Immature natural killer cell (primary cell): ENCODE data around the gene CRB1. TPM values are rescaled to one million over a fixed set of nuclear protein-coding genes. Genes with fewer than 3 reads are reported as not detected.

Source experiments
- DNase-seq, 3 donors: peaks; one replicate each; pipeline ENCODE4 v3.0.0; 2022; ENCODE audit warnings: mixed read lengths in 1 of 3
- H3K27ac Mint-ChIP-seq, 6 donors: one replicate each; pipeline ENCODE4 v1.8.0; 2020; ENCODE audit warnings: mixed read lengths in 6 of 6, mild to moderate bottlenecking in 5 of 6, inconsistent platforms in 4 of 6, moderate library complexity in 3 of 6
- H3K27me3 Mint-ChIP-seq, 3 donors: one replicate each; pipeline ENCODE4 v1.8.0; 2020 to 2021; ENCODE audit warnings: low read depth in 3 of 3, mild to moderate bottlenecking in 3 of 3, mixed read lengths in 3 of 3, moderate library complexity in 3 of 3, inconsistent platforms in 1 of 3
- H3K36me3 Mint-ChIP-seq, 3 donors: one replicate each; pipeline ENCODE4 v1.8.0; 2020; ENCODE audit warnings: mixed read lengths in 3 of 3, inconsistent platforms in 2 of 3, mild to moderate bottlenecking in 2 of 3
- H3K4me1 Mint-ChIP-seq, 2 donors: one replicate each; pipeline ENCODE4 v1.8.0; 2020; ENCODE audit warnings: inconsistent platforms in 2 of 2, mild to moderate bottlenecking in 2 of 2, mixed read lengths in 2 of 2, moderate library complexity in 1 of 2
- H3K4me3 Mint-ChIP-seq, 5 donors: one replicate each; pipeline ENCODE4 v1.8.0; 2020; ENCODE audit warnings: mild to moderate bottlenecking in 5 of 5, mixed read lengths in 5 of 5, inconsistent platforms in 3 of 5, moderate library complexity in 3 of 5
- H3K9me3 Mint-ChIP-seq, 6 donors: one replicate each; pipeline ENCODE4 v1.8.0; 2020; ENCODE audit warnings: mild to moderate bottlenecking in 6 of 6, mixed read lengths in 6 of 6, inconsistent platforms in 4 of 6, moderate library complexity in 3 of 6
- polyA plus RNA-seq, 3 donors: library from polyadenylated mRNA; unstranded; fragments of 300-500 nt; fragmentation: Illumina TruSeq; gene quantifications; one replicate each; pipeline ENCODE4 v1.2.3, GENCODE V29; 2021

The CRB1 gene
- polyA plus RNA-seq, 3 donors from 2014 or later, result 0.26 to 0.53 TPM; not detected in 1

DNA sequence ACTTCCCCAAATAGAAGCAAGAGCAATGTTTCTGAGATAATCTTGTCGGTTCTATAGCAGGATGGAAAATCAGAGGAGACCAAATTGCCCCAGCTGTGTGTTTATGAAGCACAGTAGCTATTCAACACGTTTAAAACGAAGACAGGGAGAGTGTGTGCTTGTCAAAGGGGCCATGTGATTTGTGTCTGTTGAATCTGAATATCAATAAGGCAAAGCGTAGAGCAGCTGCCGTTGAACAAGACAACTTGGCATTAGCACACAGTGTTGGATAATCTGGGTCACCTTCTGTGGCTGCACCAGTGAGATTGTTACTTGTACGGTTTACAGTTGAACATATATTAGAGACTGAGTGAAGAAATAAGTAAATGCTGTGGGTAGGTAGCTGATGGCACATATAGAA, 1.0 kb downstream of the CRB1 start:
- Mint-ChIP-seq H3K4me3 (no peak overlapping the region), H3K9me3 (no peaks in the 10 kb centered on the region), H3K27me3 (peaks cover 0 to 9% (median 3%) of the 10 kb centered on the region in 3 donors), H3K4me1 (no peaks in the 10 kb centered on the region), H3K36me3 (no peaks in the 10 kb centered on the region), H3K27ac (no peak overlapping the region)
- DNase-seq, result no peak

DNA sequence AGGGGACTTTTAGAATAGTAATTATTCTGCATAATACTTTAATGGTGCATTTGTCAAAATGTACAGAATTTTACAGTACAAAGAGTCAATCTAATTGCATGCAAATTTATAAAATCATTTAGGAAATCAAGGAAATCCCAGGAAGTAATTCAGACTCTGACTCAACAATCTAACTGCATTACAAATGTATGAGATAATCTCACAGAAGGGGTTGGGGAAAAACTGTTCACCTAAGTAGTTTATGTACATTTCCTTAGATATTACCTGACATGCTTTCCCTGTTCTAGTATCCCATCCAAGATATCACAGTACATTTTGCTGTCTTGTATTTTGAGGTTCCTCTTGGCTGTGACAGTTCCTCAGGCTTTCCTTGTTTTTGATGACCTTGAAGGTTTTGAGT, 4.7 kb downstream of the CRB1 start:
- H3K9me3 Mint-ChIP-seq, result no peaks in the 10 kb centered on the region
- H3K27me3 Mint-ChIP-seq, result peaks cover 0 to 3% (median 3%) of the 10 kb centered on the region in 3 donors
- DNase-seq, result no peak
- H3K4me3 Mint-ChIP-seq, result no peak overlapping the region
- H3K27ac Mint-ChIP-seq, result no peak overlapping the region
- no peaks in the 10 kb centered on the region for H3K4me1 Mint-ChIP-seq
- H3K36me3 Mint-ChIP-seq, result no peaks in the 10 kb centered on the region

DNA sequence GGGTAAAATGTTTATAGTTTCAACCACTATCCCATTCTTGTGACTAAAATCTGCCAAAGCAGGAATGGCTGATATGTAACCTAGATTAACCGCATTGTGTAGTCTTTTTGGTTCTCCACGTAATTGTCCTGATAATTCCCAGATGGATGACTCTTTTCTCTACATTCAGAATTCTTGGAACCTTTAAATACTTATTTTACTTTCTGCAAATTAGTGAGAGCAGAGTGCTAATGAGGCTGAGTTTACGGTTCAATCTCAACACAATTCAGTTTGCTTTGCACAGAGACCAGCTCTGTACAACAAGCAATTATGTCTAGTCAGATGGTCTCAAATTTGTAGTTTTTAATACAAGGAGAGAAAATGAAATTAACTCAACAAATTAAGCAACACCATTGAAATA, 9.1 kb downstream of the CRB1 start:
- peaks cover 2 to 3% (median 3%) of the 10 kb centered on the region in 3 donors for H3K27me3 Mint-ChIP-seq
- no peaks in the 10 kb centered on the region for H3K9me3 Mint-ChIP-seq
- no peaks in the 10 kb centered on the region for H3K36me3 Mint-ChIP-seq
- H3K27ac Mint-ChIP-seq, result no peak overlapping the region
- H3K4me1 Mint-ChIP-seq, result no peaks in the 10 kb centered on the region
- no peak overlapping the region for H3K4me3 Mint-ChIP-seq
- DNase-seq, result no peak

DNA sequence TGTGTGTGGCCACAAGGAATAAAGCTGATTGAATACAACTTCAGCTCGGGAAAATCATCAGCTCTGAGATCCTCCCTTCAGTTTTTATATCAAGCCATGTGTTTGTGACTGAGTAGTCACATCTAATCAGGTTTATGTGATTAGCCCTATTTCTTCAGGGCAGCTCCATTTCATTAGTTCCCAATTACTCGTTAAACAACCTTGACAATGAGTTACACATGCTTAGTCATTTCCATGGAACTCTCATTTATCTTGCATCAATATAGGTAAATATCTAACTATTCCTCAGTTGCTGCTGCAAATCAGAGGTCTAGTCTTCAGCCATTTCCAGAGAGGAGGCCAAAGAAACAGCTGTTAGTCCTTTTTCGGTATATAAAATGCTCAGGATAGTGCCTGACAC, 16.3 kb downstream of the CRB1 start:
- H3K4me1 Mint-ChIP-seq, result no peaks in the 10 kb centered on the region
- no peak overlapping the region for H3K27ac Mint-ChIP-seq
- H3K36me3 Mint-ChIP-seq, result no peaks in the 10 kb centered on the region
- H3K9me3 Mint-ChIP-seq, result no peaks in the 10 kb centered on the region
- DNase-seq, result no peak
- H3K4me3 Mint-ChIP-seq, result no peak overlapping the region
- H3K27me3 Mint-ChIP-seq, result peaks cover 0 to 4% (median 1%) of the 10 kb centered on the region in 3 donors

DNA sequence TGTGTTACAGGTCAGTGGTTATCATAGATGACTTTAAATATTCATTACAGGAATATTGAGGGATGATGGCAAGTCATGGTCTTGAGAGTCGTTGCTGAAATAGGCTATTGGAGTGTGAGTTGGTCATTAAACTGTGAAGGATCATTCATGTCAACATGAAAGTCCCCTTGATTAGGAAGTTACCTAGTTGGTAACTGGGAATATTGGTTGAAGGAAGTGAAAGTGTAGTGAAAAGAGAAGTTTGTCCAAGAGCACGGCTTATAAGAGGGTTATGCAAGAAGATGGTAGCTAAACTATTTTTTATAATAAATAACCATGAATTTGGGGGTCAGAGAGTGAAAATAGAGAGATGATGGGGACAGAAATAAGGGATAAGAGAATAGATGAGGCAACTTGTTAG, 16.9 kb downstream of the CRB1 start:
- H3K4me3 Mint-ChIP-seq, result no peak overlapping the region
- H3K27me3 Mint-ChIP-seq, result peaks cover 0 to 4% (median 1%) of the 10 kb centered on the region in 3 donors
- H3K27ac Mint-ChIP-seq, result no peak overlapping the region
- no peak for DNase-seq
- no peaks in the 10 kb centered on the region for H3K4me1 Mint-ChIP-seq
- no peaks in the 10 kb centered on the region for H3K9me3 Mint-ChIP-seq
- H3K36me3 Mint-ChIP-seq, result no peaks in the 10 kb centered on the region

DNA sequence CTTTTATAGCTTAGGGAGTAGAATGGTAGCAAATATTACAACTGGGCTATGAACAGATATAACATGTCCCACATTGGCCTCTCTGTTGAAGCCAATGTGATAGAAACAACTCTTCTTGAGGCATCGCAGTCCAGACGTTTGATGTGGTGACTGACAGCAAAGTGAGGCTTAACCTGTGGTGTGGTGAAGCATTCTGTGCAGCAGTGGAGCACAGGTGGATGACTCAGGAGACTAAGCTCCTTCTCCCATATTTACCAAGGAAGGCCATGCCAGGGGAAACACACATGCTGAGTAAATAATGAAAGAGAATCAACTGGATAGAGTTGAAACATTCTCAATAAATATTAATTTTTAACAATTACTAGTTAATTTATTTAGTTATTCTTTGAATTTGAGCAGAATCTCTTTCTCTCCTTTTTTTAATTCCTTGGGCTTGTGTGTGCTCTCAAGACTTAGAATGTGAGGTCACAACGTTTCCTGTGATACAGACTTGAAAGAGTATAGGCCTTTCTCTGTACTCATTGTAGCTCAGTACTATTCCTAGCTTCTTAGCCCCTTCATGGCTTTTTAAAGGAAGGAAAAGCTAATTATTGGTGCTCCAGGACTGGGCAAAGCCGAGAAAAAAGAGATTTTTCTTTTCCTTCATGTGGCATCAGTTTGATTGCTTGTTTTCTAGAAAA, 17.6 kb downstream of the CRB1 start:
- H3K9me3 Mint-ChIP-seq, result no peaks in the 10 kb centered on the region
- no peaks in the 10 kb centered on the region for H3K4me1 Mint-ChIP-seq
- peaks cover 0 to 4% (median 1%) of the 10 kb centered on the region in 3 donors for H3K27me3 Mint-ChIP-seq
- no peak overlapping the region for H3K27ac Mint-ChIP-seq
- H3K4me3 Mint-ChIP-seq, result no peak overlapping the region
- no peaks in the 10 kb centered on the region for H3K36me3 Mint-ChIP-seq
- no peak for DNase-seq

DNA sequence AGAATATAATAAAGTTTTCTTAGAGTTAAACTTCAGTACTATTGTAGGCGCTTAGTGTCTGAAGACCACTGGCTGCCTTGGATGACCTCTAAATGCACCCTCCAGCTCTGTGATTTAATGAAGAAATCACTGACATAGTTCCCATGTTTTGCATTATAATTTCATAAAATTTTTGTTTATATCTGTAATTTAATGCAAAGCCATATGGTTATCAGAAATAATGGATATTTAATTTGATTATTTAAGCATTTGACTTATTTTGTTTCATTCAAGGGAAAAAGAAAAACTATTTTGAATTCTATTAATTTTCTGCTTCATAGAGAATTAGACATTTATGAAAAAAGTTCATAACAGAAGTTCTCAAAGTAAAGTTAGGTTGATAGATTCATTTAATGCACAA, 18.6 kb downstream of the CRB1 start:
- H3K4me3 Mint-ChIP-seq, result no peak overlapping the region
- DNase-seq, result no peak
- no peaks in the 10 kb centered on the region for H3K9me3 Mint-ChIP-seq
- H3K27me3 Mint-ChIP-seq, result peaks cover 0 to 2% (median 1%) of the 10 kb centered on the region in 3 donors
- no peaks in the 10 kb centered on the region for H3K4me1 Mint-ChIP-seq
- no peaks in the 10 kb centered on the region for H3K36me3 Mint-ChIP-seq
- no peak overlapping the region for H3K27ac Mint-ChIP-seq

DNA sequence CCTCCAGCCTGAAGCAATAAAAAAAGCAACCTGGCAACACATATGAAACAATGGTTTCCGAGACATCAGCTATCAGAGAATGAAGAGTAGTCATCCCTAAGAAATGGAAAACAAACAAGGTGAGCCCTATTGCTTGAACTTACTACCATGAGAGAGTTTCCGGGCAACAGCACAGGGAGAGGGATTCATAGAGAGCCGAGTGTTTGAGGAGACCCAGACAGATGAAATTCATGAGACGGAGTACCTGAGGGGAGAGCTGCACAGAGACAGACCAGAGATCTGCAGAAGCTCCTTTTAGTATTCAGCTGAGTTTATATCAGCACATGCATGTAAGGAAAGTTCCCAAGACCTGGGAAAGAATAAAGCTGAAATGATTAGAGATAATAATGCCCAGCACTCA, 19.8 kb downstream of the CRB1 start:
- H3K9me3 Mint-ChIP-seq, result peaks cover 0 to 1% (median 0%) of the 10 kb centered on the region in 6 donors
- H3K27me3 Mint-ChIP-seq, result peaks cover 0 to 8% (median 0%) of the 10 kb centered on the region in 3 donors
- no peak for DNase-seq
- no peaks in the 10 kb centered on the region for H3K4me1 Mint-ChIP-seq
- H3K36me3 Mint-ChIP-seq, result peaks cover 0 to 2% (median 0%) of the 10 kb centered on the region in 3 donors
- no peak overlapping the region for H3K27ac Mint-ChIP-seq
- no peak overlapping the region for H3K4me3 Mint-ChIP-seq

DNA sequence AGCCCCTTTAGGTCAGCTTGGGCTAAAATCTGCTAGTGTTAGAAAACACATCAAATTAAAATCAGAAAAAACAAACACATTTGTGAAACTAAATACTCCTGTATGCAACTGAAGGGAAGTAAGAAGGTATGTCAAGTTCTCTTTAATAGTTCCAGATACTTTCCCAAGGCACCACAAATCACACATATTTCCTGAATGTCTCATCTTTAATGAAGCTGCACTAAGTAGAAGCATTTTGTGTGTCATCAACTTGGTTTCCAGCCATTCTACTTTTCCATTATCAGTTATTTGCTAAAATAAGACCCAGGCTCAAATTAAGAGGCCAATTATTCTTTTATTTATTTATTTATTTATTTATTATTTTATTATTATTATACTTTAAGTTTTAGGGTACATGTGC, 34.7 kb downstream of the CRB1 start:
- no peak for DNase-seq
- no peaks in the 10 kb centered on the region for H3K4me1 Mint-ChIP-seq
- no peak overlapping the region for H3K4me3 Mint-ChIP-seq
- H3K27ac Mint-ChIP-seq, result no peak overlapping the region
- no peaks in the 10 kb centered on the region for H3K36me3 Mint-ChIP-seq
- H3K27me3 Mint-ChIP-seq, result peaks cover 2 to 5% (median 5%) of the 10 kb centered on the region in 3 donors
- H3K9me3 Mint-ChIP-seq, result peaks cover 0 to 3% (median 0%) of the 10 kb centered on the region in 6 donors

DNA sequence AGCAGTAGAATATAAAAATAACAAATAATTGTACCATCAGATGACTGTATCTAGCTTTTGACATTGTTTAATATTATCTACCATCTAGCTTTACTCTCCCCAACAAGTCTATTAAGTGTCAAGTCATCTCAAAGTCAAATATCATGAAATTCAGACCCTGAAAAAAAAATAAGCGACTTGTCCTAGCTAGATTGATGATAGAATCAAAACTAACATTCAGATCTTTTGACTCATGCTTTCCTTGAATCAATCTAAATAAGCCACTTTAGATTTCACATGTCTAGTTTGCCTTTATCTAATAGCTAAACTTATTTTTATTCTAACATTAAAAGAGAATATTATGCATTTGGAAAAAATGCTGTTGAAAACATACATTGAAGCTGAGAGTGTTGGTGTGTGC, 35.4 kb downstream of the CRB1 start:
- H3K36me3 Mint-ChIP-seq, result no peaks in the 10 kb centered on the region
- H3K27me3 Mint-ChIP-seq, result peaks cover 2 to 6% (median 5%) of the 10 kb centered on the region in 3 donors
- H3K9me3 Mint-ChIP-seq, result peaks cover 0 to 2% (median 0%) of the 10 kb centered on the region in 6 donors

DNA sequence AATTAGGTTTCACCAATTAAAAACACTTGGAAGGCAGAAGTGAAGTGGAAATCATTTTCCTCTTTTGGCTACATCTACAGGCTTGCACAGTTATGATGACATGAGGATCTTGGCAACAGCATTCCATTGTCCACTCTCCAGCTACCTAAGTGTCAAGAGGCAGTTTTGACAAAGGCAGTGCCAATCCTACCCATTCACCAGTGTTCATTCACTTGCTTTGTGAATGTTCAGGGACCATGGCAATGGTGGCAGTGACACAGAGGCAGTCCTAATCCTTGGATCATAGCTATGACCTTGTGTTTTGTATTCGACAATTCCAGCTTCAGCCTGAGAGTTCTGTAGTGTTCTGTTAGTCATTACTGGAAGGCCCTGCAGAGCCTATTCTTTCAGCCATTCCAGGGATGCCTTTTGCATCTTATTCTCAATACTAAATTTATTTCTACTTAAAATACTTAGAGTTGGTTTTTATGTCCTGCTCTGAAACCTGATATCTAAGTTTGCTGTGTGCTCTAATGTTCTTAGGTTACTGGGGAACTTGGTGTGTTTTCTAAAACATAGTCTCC, 36.7 kb downstream of the CRB1 start:
- Mint-ChIP-seq H3K9me3 (peaks cover 0 to 2% (median 0%) of the 10 kb centered on the region in 6 donors), H3K4me3 (no peak overlapping the region), H3K36me3 (no peaks in the 10 kb centered on the region), H3K27me3 (peaks cover 2 to 6% (median 5%) of the 10 kb centered on the region in 3 donors), H3K27ac (no peak overlapping the region), H3K4me1 (no peaks in the 10 kb centered on the region)
- no peak for DNase-seq

More for the DNA sequence above, 35.4 kb downstream of the CRB1 start:
- H3K4me3 Mint-ChIP-seq, result no peak overlapping the region
- DNase-seq, result no peak
- H3K4me1 Mint-ChIP-seq, result no peaks in the 10 kb centered on the region
- H3K27ac Mint-ChIP-seq, result no peak overlapping the region

DNA sequence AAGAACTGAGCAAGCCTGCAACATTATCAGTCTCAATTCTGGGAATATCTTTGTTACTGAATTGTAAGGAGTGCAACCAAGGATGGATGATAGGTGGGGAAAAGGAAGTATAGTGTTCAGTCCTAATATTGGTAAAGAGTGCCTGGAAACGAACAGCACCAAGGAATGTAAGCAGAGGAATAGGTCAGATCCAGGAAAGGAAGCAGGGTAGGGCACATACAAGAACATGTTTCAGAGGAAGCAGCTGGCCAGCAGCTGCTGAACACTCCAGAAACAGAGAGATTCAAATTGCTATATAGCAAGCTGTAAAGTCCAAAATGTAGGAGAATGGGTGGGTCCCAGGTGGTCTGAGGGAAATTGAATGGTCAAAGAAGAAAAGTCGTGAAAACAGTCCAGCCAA, 37.9 kb downstream of the CRB1 start:
- Mint-ChIP-seq H3K27me3 (peaks cover 0 to 8% (median 5%) of the 10 kb centered on the region in 3 donors), H3K9me3 (peaks cover 0 to 2% (median 0%) of the 10 kb centered on the region in 6 donors), H3K4me1 (no peaks in the 10 kb centered on the region), H3K4me3 (no peak overlapping the region), H3K36me3 (no peaks in the 10 kb centered on the region), H3K27ac (no peak overlapping the region)
- no peak for DNase-seq

DNA sequence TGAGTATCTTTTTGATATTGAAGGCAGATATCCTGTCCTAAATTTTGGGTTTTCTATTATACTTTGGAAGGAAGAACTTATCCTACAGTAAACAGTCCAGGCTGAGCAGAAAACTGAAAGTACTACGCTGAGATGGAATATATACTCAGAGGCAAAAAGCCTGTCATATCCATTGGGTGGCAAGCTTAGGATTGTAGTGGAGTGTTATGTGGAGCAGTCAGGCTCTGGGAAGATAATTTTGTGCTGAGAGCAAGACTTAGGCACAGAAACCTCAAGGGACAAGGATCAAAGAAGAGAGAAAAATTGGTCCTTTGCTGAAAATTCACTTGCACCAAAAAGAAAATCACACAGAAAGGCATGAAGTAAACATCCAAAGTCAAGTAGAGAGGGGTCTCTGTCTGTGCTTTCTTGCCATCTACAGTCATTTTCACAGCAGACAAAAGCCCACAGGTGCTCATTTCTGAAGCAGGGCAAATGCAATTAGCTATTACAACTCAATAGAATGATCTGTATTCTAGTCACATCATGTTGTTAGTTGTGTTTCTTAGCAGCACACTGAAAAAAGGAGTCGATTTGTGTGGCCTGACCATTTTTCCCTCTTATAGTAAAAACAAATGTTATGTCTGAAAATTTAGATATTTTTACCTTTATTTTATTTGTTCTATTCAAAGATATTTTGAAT, 38.5 kb downstream of the CRB1 start:
- no peak overlapping the region for H3K4me3 Mint-ChIP-seq
- H3K9me3 Mint-ChIP-seq, result peaks cover 0 to 2% (median 0%) of the 10 kb centered on the region in 6 donors
- peaks cover 0 to 10% (median 4%) of the 10 kb centered on the region in 3 donors for H3K27me3 Mint-ChIP-seq
- no peak overlapping the region for H3K27ac Mint-ChIP-seq
- H3K36me3 Mint-ChIP-seq, result no peaks in the 10 kb centered on the region
- no peaks in the 10 kb centered on the region for H3K4me1 Mint-ChIP-seq
- no peak for DNase-seq

DNA sequence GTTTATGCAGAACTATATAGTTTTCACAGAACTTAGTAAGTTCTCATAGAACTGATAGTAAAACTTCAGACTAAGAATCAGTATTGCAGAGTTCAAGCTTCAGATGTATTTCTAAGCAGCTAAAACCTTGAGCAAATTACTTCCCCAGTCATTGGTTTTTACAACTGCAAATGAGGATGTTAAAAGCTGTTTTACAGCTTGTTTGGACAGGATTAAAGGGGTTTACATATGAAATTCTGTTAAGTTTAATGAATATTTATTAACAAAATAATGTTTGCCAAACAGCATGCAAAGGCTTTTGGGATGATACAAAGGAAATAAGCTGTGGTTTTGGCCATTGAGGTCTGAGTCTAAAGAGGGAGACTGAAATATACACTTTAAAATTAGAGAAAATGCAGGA, 39.1 kb downstream of the CRB1 start:
- Mint-ChIP-seq H3K4me3 (no peak overlapping the region), H3K9me3 (peaks cover 0 to 2% (median 0%) of the 10 kb centered on the region in 6 donors), H3K4me1 (no peaks in the 10 kb centered on the region), H3K27me3 (peaks cover 0 to 10% (median 2%) of the 10 kb centered on the region in 3 donors), H3K36me3 (no peaks in the 10 kb centered on the region), H3K27ac (no peak overlapping the region)
- no peak for DNase-seq
